Hematopoietic multipotent progenitor cell treated with erythropoietin and hydrocortisone succinate and interleukin-3 and kit ligand, for 17 days (in vitro differentiated cells): ENCODE measurements around the gene ANKRD24.
"Not testable (repeated sequence)": the region's sequence is repeated elsewhere in the genome, so short reads cannot be mapped to it uniquely, and the experiment has no call there.

Experiments used
- DNase-seq: peaks from one replicate; pipeline ENCODE4 v3.0.0-alpha.2; 2015; ENCODE audit warnings: low spot score

The ANKRD24 gene

DNA sequence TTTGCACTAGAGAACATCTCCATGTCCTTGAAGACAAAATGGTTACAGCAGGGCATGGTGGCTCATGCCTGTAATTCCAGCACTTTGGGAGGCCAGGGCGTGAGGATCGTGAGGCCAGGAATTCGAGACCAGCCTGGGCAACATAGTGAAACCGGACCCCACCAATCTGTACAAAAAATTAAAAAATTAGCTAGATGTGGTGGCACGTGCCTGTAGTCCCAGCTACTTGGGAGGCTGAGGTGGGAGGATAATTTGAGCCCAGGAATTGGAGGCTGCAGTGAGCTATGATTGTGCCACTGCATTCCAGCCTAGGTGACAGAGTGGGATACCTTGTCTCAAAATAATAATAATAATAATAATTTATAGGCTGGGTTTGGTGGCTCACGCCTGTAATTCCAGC lies 47.7 kb downstream of the ANKRD24 start:
- not testable (repeated sequence) for DNase-seq

DNA sequence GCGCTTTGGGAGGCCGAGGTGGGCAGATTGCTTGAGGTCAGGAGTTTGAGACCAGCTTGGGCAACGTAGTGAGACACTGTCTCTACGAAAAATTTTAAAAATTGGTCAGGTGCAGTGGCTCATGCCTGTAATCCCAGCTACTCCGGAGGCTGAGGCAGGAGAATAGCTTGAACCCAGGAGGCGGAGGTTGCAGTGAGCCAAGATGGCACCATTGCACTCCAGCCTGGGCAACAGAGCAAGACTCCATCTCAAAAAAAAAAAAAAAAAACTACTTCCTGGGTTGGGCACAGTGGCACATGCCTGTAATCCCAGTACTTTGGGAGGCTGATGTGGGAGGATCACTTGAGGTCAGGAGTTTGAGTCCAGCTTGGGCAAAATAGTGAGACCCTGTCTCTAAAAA lies 49.0 kb downstream of the ANKRD24 start:
- not testable (repeated sequence) for DNase-seq

- DNase-seq: not testable (repeated sequence)
Observed at GRCh38 chr19:4232139-4232538, 49.6 kb downstream of the ANKRD24 start.

DNA sequence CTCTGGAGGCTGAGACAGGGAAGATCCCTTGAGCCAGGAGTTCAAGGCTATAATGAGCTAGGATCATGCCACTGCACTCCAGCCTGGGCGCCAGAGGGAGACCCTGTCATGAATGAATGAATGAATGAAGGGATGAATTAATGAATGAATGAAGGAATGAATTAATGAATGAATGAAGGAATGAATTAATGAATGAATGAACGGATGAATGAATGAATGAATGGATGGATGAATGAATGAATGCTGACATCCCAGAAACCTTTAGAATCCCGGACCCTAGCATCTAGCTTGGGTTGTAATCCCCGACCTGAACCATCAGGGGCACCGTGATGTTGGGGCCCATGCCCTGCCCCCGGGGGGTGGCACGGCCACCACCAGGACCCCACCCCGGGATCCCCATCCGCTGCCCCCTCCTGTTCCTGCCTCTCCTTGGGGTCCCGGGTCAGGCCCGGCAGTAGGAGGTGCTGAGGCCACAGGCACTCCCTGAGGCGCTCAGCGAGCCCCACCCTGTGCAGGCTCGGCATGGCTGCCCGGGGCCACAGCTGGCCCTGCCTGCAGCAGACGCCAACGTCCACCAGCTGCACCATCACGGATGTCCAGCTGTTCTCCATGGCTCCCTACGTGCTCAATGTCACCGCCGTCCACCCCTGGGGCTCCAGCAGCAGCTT lies 50.3 kb downstream of the ANKRD24 start:
- DNase-seq: no peak

- DNase-seq: peak; percentile 77
Observed at GRCh38 chr19:4233282-4233853, 50.9 kb downstream of the ANKRD24 start.

DNA sequence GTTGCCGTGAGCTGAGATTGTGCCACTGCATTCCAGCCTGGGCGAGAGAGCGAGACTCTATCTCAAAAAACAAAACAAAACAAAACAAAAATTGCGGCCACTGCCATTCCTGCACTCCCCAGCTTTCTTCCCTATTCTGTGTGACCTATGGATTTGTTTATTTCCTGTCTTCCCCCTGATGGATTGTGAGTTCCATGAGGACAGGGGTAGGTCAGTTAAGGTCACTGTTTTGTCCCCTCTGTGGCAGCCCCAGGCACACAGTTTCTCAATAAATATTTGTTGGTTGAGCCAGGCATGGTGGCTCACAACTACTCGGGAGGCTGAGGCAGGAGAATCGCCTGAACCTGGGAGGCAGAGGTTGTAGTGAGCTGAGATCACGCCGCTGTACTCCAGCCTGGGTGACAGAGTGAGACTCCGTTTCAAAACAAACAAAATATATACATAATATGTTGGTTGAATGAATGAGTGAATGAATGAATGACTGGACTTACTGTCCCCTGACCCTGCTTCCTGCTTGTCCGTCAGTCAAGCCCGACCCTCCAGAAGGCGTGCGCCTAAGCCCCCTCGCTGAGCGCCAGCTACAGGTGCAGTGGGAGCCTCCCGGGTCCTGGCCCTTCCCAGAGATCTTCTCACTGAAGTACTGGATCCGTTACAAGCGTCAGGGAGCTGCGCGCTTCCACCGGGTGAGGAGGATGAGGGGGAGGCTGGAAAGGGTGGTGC lies 51.8 kb downstream of the ANKRD24 start:
- no peak for DNase-seq

DNA sequence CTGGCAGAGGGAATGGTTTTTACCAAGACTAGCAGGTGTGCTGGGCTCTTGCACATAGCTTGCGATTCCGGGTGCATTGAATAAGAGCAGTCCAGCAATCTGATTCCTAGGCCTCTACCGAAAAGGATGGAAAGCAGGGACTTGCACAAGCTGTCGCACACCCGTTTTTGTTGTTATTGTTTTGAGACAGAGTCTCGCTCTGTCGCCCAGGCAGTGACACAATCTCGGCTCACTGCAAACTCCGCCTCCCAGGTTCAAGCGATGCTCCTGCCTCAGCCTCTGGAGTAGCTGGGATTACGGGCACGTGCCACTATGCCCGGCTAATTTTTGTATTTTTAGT lies 52.3 kb downstream of the ANKRD24 start:
- no peak for DNase-seq

- DNase-seq: not testable (repeated sequence)
Observed at GRCh38 chr19:4237510-4237909, 55.0 kb downstream of the ANKRD24 start.

- DNase-seq: no peak
Observed at GRCh38 chr19:4238831-4239230, 56.3 kb downstream of the ANKRD24 start.

DNA sequence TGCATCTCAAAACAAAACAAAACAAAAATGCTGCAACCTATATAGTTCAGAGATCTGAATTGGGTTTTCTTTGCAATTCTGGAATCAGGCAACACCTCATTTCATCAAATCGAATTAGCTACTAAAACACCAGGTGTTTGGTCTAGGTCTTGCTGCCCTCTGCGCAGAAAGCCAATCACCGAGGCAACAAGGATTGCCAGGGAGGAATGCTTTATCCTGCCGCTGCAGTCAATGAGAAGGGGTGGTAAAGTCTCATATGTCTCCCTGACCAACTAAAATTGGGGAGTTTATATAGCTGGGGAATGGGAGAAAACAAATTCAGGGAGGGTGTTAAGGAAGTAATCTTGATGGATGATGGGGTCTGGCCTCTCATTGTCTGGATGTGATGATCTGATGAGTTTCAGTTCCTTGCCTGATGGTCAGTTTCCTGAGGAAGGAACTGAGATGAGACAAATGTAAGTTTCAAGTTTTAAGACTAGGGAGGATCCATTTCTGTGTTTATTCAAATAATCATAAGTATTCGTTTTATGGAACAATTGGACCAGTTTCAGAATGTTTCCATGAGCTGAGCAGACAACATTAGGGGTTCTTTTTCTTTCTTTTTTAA lies 59.4 kb downstream of the ANKRD24 start:
- no peak for DNase-seq

- not testable (repeated sequence) for DNase-seq
Observed at GRCh38 chr19:4245938-4246337, 63.4 kb downstream of the ANKRD24 start.

DNA sequence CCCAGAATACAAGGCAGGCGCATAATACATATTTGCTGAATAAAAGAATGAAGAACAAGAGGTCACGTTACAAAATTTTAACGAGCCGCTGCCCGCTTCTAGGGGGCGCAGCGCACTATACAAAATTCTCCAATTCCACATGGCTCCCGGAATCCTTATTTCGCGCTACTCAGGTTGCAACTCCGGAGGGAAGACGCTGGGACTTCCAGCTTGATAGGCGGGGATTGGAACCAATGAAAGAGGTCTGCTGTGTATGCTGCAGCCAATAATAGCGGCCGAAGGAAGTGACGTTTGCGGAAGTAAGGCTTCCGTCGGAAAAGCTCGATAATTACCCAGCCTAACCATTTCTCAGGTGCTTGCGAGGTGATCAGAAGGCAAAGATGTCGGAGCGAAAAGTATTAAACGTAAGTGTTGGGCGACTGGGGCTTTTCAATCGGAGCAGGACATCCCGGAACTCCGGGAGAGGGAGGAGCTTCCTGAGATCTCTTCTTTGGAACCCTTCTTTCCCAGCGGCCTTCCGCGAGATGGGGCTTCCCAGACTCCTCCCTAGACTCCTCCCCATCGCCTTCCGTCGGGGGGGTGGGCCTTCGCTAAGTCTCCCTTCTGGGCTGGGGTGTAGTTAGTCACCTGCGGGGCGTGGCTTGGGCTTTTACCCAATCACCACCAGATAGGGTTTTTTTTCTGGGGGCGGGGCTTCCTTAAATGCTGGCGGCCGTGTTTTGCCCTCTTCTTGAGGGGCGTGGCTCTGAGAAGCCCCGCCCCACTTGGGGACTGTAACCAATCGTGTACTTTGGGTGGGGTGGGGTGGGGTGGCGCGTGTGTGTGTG lies 64.5 kb downstream of the ANKRD24 start, which contains the start of gene YJU2:
TSS of gene YJU2 (plus strand) at position 314 of the 827 bp plus-strand sequence. CDS start at position 381, 67 bp downstream.
- peak; percentile 100 for DNase-seq

DNA sequence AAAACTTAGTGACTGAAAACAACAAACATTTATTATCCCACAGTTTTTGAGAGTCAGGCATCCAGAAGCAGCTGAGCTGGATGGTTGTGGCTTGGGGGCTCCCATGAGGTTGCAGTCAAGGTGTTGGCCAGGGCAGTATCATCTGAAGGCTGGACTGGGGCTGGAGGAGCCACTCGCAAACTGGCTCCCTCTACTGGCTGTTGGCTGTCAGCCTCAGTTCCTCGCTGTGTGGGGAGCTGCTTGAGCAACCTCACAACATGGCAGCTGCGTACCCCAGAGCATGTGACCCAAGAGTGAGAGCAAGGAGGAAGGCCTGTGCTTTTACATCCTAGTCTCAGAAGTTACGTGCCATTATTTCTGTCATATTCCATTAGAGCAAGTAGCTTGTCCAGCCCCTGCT lies 74.1 kb downstream of the ANKRD24 start:
- peak; percentile 19 for DNase-seq

- DNase-seq: no peak
Observed at GRCh38 chr19:4257025-4257424, 74.5 kb downstream of the ANKRD24 start.

GRCh38 chr19:4258181-4258580 lies 75.7 kb downstream of the ANKRD24 start:
- no peak for DNase-seq

DNA sequence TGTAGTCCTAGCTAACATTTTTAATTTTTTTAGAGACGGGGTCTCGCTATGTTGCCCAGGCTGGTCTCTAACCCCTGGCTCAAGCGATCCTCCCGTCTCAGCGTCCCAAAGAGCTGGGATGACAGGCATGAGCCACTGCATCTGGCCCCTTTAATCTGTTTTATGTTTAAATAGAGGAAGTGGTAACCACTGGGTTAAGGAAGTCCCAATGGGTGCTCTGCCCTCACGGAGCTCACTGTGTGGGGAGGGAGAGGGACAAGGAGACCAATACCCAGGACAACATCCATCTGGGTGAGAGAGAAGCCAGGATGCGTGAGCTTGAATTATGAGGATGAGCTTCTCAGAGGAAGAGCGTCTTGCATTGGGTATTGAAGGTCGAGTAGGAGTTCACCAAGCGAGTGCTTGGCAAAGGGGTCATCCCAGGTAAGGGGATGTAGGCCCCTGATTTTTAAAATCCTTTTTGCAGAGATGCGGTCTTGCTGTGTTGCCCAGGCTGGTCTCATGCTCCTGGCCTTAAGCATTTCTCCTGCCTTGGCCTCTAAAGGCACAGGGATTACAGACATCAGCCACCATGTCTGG lies 78.2 kb downstream of the ANKRD24 start:
- no peak for DNase-seq

DNA sequence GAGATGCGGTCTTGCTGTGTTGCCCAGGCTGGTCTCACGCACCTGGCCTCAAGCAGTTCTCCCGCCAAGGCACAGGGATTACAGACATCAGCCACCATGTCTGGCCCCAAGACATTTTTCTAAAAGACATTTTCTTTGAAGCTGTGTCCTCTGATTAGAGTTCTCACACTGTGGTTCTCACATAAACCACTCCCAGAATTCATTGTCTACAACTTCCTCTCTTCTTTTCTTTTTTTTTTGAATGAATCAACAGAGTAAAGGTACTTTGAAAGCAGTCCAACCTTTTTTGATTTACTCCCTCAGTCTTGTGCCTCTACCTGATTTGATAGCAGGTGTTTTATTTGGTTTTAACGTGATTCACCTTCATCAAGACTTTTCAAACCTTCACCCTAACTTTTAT lies 82.3 kb downstream of the ANKRD24 start:
- DNase-seq: no peak

DNA sequence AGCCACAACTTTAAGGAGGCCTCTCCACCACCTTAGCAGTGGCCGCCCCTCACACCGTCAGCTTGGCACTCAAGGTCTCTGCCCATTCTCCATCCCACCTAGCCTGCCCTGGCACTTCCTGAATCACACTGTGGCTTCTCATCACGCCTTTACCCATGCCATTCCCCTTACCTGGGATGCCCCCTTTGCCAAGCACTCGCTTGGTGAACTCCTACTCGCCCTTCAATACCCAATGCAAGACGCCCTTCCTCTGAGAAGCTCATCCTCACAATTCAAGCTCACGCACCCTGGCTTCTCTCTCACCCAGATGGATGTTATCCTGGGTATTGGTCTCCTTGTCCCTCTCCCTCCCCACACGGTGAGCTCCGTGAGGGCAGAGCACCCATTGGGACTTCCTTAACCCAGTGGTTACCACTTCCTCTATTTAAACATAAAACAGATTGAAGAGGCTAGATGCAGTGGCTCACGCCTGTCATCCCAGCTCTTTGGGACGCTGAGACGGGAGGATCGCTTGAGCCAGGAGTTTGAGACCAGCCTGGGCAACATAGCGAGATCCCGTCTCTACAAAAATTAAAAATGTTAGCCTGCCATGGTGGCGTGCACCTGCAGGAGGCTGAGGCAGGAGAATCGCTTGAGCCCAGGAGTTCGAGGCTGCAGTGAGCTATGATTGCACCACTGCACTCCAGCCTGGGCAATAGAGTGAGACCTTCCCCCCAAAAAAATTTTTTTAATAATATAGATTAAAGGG lies 83.9 kb downstream of the ANKRD24 start:
- DNase-seq: no peak

DNA sequence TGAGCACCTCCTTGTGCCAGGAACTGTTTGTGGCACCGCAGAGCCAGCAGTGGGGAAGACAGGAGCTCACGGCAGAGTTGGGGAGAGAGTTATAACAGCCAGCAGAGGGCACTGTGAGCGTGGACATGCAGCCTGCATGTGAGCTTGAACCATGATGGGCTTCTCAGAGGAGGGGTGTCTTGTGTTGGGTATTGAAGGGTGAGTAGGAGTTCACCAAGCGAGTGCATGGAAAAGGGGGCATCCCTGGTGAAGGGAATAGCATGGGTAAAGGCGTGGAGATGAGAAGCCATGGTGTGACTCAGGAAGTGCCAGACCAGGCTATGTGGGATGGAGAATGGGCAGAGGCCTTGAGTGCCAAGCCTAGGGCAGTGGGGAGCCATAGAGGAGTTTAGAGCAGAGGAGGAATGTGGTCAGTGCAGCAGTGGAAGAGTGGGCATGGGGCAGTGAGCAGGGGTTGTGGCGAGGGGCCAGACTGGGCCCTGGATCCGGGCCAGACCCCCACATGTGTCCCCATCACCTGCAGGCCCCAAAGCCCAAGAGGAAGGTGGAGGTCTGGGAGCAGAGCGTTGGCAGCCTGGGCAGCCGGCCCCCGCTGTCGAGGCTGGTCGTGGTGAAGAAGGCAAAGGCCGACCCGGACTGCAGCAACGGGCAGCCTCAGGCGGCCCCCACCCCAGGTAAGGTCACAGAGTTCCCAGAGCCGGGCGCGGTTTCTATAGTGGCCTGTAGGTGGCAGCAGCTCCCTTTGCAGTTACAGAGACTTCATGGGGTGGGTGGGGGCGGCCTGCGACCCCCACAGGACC lies 84.8 kb downstream of the ANKRD24 start:
- peak; percentile 77 for DNase-seq
